Endothelial cell of umbilical vein (primary cell): ENCODE results near the gene MRTFA.

ENCODE experiments used
- EZH2 ChIP-seq: IDR thresholded peaks from 2 replicates; pipeline ENCODE4 v1.6.1; 2012; ENCODE audit warnings: borderline replicate concordance, low read depth, mild to moderate bottlenecking, moderate library complexity, low read length, inconsistent platforms; ENCODE audit not compliant: severe bottlenecking
- MYC ChIP-seq: IDR thresholded peaks from one replicate; pipeline ENCODE4 v1.6.1; 2011; ENCODE audit warnings: mild to moderate bottlenecking, low read depth, low read length
- POLR2A ChIP-seq: IDR thresholded peaks from 2 replicates; pipeline ENCODE4 v1.6.1; 2012; ENCODE audit warnings: low read depth, mild to moderate bottlenecking, control low read depth, low read length
- POLR2AphosphoS5 ChIP-seq: IDR thresholded peaks from 2 replicates; pipeline ENCODE4 v1.6.1; 2012; ENCODE audit warnings: low read depth, mild to moderate bottlenecking, control low read depth, low read length, moderate library complexity; ENCODE audit not compliant: insufficient read depth
- TF ChIP-seq, protein P1 (sequence below), 2 donors: IDR thresholded peaks; 1 replicate in 1 of 2; 2 replicates in 1 of 2; pipeline ENCODE4 v1.5.1; 2011; ENCODE audit warnings: low read length in 2 of 2, mild to moderate bottlenecking in 2 of 2, moderate library complexity in 2 of 2, control low read depth in 1 of 2, inconsistent platforms in 1 of 2, low read depth in 1 of 2; ENCODE audit not compliant: insufficient read depth in 1 of 2; ENCODE audit errors: extremely low read depth in 1 of 2

DNA sequence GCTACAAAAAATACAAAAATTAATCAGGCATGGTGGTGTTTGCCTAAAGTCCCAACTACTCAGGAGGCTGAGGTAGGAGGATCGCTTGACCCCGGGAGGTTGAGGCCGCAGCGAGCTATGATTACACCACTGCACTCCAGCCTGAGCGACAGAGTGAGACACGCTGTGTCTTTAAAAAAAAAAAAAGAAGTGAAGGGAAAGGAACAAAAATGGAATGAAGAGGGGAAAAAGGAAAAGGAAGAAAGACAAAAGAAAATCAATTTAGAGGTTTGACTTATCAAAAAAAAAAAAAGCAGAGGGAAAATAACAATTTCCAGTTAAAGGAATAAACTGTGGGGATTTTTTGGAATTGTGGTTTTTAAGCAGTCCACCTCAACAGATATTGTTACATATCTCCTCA lies 36.8 kb downstream of the MRTFA start:
- TF ChIP-seq POLR2AphosphoS5 (no peak), EZH2 (no peak), MYC (no peak), POLR2A (no peak)
- TF ChIP-seq, protein P1, sequence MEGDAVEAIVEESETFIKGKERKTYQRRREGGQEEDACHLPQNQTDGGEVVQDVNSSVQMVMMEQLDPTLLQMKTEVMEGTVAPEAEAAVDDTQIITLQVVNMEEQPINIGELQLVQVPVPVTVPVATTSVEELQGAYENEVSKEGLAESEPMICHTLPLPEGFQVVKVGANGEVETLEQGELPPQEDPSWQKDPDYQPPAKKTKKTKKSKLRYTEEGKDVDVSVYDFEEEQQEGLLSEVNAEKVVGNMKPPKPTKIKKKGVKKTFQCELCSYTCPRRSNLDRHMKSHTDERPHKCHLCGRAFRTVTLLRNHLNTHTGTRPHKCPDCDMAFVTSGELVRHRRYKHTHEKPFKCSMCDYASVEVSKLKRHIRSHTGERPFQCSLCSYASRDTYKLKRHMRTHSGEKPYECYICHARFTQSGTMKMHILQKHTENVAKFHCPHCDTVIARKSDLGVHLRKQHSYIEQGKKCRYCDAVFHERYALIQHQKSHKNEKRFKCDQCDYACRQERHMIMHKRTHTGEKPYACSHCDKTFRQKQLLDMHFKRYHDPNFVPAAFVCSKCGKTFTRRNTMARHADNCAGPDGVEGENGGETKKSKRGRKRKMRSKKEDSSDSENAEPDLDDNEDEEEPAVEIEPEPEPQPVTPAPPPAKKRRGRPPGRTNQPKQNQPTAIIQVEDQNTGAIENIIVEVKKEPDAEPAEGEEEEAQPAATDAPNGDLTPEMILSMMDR (IDR thresholded peaks at IDR 0.05; ENCODE audit: extremely low read depth in 1 of 2, insufficient read depth in 1 of 2, low read depth in 1 of 2, low read length in 2 of 2) = no peak
